HG02623 (cell line): Measurements from ENCODE around the gene CCDC178.

Source experiments
- ATAC-seq: cut with Tn5 transposase; IDR thresholded peaks from one replicate; pipeline ENCODE4 v1.9.1; 2021; ENCODE audit warnings: moderate library complexity; ENCODE audit not compliant: unreplicated experiment

The CCDC178 gene

DNA sequence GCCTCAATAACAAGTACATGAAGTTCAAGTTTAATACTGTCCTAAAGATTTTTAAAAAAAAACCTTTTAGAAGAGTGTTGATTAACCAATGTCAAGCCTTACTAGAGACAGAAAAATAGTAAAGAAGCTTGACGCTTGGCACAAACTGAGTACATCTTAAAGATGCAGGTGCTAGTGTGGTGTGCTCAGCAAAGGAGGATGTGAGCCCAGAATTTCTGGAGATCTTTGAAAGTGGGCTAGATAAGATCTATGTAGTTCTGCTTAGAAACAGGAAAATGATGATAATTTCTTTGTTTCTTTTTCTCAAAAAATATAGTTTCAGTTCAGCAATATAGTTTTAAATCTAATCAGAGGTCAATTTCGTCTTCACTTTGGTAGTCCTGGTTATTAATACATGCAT is 549.4 kb downstream of the CCDC178 start:
- ATAC-seq, result no peak

DNA sequence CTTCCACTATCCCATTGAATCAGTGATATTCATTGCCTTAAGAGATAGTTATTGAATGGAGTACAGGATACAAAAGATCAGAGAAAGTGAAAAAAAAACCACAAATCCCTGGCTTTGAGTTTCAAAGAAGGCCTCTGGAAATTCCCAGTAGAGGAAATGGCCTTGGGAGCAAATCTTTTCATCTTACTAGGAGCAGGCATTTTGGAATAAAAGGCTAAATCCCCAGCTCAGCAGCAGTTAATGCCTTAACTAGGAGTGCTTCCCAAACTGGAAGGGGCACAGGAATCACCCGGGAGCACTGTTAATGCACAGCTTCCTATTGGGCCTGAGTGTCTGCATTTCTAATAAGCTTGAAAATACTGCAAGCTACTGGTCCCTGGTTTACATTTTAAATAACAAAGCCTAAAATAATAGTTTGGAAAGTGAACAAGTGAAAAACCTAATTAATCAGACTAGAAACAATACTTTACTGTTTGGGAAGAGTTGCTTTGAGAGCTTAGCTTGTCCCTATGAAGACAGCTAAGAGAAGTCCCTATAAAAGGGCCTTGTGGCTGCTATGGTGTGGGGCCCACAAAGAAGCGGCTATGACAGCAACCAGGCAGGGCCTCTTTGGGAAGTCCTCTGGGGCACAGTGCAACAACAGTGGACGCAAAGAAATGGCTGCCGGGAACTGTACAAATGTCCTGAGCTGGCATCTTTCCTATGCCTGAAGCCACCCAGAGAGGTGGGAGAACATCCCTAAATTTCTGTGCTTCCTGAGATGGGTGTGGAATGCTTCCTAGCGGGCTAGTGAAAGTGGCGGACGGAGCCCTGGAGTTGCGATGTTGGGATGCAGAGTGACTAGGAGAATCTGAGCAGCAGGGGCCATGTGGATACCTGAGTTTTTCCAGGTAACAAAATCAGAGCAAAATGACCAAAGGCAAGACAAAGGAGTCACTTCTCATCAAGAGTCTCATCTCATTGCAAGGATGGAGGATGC is 550.6 kb downstream of the CCDC178 start:
- ATAC-seq, result no peak

DNA sequence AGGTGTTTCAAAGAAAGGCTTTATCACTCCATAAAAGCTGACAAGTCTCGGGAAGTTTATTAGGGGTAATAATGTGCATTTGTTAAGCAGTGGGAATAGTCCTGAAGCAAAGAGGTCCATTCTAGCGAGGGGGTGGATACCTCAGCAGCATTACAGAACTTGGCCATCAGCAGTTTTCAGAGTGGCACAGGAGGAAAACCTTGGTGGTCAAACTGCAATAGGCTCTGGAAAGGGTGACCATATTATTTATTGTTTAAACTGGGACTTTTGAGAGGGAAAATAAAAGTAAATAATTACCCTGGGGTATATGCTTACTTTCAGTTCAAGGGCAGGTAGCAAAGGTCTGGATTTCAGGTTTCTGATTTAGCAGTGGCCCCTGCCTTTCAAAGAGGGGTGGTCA is 552.2 kb downstream of the CCDC178 start:
- no peak for ATAC-seq
